ENCODE measurements around the gene HTRA3. TPM values are rescaled to one million over a fixed set of nuclear protein-coding genes. Genes with fewer than 3 reads are reported as not detected.

HTRA3 gene
- total RNA-seq, 1 experiment from 2014 or later: 2.3 TPM

DNA sequence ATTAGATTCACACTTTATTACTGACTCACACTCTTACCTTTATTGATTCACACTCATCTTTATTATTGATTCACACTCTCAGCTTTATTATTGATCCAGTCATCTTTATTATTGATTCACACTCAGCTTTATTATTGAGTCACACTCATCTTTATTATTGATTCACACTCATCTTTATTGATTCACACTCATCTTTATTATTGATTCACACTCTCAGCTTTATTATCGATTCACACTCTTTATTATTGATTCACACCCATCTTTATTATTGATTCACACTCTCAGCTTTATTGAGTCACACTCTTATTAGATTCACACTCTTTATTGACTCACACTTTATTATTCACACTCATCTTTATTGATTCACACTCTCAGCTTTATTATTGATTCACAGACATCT, 31.3 kb downstream of the HTRA3 start:
- ChIA-PET POLR2A (no interaction called here), CTCF (interaction anchor here (1.1 to 1.7 kb wide), 3 partner anchors 19 to 124 kb away, joined by 3 to 7 read pairs (median 3); no protein-coding TSS in a partner anchor)
- H3K4me1 Mint-ChIP-seq: no peaks in the 10 kb centered on the region
- H3K36me3 Mint-ChIP-seq: no peaks in the 10 kb centered on the region
- peaks cover 14% of the 10 kb centered on the region for H3K9me3 Mint-ChIP-seq
- no peak overlapping the region for H3K4me3 Mint-ChIP-seq
- no peak overlapping the region for H3K27ac Mint-ChIP-seq
- DNase-seq (ENCODE audit: low spot score): no peak
- H3K27me3 Mint-ChIP-seq (ENCODE audit: low read depth): peaks cover 8% of the 10 kb centered on the region
- ATAC-seq: no peak
- TF ChIP-seq, protein P1, sequence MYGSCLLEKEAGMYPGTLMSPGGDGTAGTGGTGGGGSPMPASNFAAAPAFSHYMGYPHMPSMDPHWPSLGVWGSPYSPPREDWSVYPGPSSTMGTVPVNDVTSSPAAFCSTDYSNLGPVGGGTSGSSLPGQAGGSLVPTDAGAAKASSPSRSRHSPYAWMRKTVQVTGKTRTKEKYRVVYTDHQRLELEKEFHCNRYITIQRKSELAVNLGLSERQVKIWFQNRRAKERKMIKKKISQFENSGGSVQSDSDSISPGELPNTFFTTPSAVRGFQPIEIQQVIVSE (CRISPR knock-in tag; IDR thresholded peaks at IDR 0.05; ENCODE audit: borderline replicate concordance): no peak
- TF ChIP-seq GRHL2 (CRISPR knock-in tag; IDR thresholded peaks at IDR 0.05; ENCODE audit: insufficient replicate concordance, severe bottlenecking): no peak
- TF ChIP-seq, protein P2, sequence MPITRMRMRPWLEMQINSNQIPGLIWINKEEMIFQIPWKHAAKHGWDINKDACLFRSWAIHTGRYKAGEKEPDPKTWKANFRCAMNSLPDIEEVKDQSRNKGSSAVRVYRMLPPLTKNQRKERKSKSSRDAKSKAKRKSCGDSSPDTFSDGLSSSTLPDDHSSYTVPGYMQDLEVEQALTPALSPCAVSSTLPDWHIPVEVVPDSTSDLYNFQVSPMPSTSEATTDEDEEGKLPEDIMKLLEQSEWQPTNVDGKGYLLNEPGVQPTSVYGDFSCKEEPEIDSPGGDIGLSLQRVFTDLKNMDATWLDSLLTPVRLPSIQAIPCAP (CRISPR knock-in tag; IDR thresholded peaks at IDR 0.05): no peak
- TF ChIP-seq, protein P3, sequence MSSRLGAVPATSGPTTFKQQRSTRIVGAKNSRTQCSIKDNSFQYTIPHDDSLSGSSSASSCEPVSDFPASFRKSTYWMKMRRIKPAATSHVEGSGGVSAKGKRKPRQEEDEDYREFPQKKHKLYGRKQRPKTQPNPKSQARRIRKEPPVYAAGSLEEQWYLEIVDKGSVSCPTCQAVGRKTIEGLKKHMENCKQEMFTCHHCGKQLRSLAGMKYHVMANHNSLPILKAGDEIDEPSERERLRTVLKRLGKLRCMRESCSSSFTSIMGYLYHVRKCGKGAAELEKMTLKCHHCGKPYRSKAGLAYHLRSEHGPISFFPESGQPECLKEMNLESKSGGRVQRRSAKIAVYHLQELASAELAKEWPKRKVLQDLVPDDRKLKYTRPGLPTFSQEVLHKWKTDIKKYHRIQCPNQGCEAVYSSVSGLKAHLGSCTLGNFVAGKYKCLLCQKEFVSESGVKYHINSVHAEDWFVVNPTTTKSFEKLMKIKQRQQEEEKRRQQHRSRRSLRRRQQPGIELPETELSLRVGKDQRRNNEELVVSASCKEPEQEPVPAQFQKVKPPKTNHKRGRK (CRISPR knock-in tag; IDR thresholded peaks at IDR 0.05; ENCODE audit: borderline replicate concordance): no peak
- TF ChIP-seq, protein P4, sequence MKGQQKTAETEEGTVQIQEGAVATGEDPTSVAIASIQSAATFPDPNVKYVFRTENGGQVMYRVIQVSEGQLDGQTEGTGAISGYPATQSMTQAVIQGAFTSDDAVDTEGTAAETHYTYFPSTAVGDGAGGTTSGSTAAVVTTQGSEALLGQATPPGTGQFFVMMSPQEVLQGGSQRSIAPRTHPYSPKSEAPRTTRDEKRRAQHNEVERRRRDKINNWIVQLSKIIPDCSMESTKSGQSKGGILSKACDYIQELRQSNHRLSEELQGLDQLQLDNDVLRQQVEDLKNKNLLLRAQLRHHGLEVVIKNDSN (CRISPR knock-in tag; IDR thresholded peaks at IDR 0.05): no peak
- TF ChIP-seq, protein P5, sequence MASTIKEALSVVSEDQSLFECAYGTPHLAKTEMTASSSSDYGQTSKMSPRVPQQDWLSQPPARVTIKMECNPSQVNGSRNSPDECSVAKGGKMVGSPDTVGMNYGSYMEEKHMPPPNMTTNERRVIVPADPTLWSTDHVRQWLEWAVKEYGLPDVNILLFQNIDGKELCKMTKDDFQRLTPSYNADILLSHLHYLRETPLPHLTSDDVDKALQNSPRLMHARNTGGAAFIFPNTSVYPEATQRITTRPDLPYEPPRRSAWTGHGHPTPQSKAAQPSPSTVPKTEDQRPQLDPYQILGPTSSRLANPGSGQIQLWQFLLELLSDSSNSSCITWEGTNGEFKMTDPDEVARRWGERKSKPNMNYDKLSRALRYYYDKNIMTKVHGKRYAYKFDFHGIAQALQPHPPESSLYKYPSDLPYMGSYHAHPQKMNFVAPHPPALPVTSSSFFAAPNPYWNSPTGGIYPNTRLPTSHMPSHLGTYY (CRISPR knock-in tag; IDR thresholded peaks at IDR 0.05): no peak
- TF ChIP-seq, protein P6, sequence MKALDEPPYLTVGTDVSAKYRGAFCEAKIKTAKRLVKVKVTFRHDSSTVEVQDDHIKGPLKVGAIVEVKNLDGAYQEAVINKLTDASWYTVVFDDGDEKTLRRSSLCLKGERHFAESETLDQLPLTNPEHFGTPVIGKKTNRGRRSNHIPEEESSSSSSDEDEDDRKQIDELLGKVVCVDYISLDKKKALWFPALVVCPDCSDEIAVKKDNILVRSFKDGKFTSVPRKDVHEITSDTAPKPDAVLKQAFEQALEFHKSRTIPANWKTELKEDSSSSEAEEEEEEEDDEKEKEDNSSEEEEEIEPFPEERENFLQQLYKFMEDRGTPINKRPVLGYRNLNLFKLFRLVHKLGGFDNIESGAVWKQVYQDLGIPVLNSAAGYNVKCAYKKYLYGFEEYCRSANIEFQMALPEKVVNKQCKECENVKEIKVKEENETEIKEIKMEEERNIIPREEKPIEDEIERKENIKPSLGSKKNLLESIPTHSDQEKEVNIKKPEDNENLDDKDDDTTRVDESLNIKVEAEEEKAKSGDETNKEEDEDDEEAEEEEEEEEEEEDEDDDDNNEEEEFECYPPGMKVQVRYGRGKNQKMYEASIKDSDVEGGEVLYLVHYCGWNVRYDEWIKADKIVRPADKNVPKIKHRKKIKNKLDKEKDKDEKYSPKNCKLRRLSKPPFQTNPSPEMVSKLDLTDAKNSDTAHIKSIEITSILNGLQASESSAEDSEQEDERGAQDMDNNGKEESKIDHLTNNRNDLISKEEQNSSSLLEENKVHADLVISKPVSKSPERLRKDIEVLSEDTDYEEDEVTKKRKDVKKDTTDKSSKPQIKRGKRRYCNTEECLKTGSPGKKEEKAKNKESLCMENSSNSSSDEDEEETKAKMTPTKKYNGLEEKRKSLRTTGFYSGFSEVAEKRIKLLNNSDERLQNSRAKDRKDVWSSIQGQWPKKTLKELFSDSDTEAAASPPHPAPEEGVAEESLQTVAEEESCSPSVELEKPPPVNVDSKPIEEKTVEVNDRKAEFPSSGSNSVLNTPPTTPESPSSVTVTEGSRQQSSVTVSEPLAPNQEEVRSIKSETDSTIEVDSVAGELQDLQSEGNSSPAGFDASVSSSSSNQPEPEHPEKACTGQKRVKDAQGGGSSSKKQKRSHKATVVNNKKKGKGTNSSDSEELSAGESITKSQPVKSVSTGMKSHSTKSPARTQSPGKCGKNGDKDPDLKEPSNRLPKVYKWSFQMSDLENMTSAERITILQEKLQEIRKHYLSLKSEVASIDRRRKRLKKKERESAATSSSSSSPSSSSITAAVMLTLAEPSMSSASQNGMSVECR (CRISPR knock-in tag; IDR thresholded peaks at IDR 0.05; ENCODE audit: borderline replicate concordance): no peak
- TF ChIP-seq NR3C1 (CRISPR knock-in tag; conservative IDR thresholded peaks at IDR 0.05; ENCODE audit: low read depth): no peak
- TF ChIP-seq, protein P7, sequence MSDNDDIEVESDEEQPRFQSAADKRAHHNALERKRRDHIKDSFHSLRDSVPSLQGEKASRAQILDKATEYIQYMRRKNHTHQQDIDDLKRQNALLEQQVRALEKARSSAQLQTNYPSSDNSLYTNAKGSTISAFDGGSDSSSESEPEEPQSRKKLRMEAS (CRISPR knock-in tag; IDR thresholded peaks at IDR 0.05): no peak
- no peak for TF ChIP-seq NFATC4 (CRISPR knock-in tag; IDR thresholded peaks at IDR 0.05)
- TF ChIP-seq TCF7 (CRISPR knock-in tag; IDR thresholded peaks at IDR 0.05; ENCODE audit: low read depth): no peak
- TF ChIP-seq SP1 (CRISPR knock-in tag; conservative IDR thresholded peaks at IDR 0.05): no peak
- TF ChIP-seq, protein P8, sequence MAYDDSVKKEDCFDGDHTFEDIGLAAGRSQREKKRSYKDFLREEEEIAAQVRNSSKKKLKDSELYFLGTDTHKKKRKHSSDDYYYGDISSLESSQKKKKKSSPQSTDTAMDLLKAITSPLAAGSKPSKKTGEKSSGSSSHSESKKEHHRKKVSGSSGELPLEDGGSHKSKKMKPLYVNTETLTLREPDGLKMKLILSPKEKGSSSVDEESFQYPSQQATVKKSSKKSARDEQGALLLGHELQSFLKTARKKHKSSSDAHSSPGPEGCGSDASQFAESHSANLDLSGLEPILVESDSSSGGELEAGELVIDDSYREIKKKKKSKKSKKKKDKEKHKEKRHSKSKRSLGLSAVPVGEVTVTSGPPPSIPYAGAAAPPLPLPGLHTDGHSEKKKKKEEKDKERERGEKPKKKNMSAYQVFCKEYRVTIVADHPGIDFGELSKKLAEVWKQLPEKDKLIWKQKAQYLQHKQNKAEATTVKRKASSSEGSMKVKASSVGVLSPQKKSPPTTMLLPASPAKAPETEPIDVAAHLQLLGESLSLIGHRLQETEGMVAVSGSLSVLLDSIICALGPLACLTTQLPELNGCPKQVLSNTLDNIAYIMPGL (CRISPR knock-in tag; IDR thresholded peaks at IDR 0.05): no peak
